ENCODE data around the gene PPFIBP2.

Gene PPFIBP2

DNA sequence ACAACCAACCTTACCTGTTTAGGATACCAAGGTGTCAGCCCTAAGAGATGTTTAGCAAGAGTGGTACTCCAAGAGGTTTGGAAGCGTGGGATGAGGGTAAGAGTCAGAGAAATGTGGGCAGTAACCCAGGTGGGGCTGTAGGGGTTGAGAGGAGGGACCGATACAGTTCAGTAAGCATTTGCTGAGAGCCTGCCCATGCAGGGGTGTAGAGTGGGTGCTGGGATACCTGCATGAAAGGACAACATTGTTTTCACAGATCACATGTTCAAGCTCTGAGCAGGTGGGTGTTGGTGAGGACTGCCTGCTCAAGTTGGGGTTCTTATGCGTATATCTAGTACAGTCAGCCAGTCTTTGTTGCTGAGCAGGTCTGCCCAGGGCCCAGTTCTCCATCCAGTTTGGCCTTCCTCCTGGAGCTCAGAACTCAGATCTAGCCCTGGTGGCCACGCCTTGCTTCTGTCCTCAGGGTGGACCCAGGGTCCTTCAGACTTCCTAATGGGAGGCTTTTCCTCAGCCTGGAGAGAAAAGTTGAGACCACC lies 14.8 kb downstream of the PPFIBP2 start:
- no peak for DNase-seq

GRCh38 chr11:7530013-7530640 lies 16.3 kb downstream of the PPFIBP2 start:
- no peak for DNase-seq

DNA sequence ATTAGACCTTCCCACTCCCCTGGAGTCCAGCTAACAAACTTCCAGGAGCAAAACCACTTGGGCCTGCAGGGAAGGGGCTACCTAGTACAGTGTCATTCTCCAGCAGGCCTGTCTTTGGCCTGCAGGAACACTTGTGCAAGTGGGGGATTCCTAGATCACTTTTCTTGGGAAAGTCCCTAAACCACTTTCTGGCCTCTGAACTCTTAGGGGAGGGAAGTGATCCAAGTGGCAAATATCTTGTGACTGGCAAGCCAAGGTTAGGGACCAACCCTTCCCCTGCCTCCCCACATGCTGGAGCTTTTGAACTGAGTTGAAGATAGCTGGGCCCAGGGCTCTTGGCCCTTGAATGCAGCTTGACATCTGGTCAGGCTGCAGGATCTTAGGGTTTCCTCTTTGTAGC lies 17.2 kb downstream of the PPFIBP2 start:
- no peak for DNase-seq

- no peak for DNase-seq
These were observed 18.8 kb downstream of the PPFIBP2 start for GRCh38 chr11:7532405-7533145.

DNA sequence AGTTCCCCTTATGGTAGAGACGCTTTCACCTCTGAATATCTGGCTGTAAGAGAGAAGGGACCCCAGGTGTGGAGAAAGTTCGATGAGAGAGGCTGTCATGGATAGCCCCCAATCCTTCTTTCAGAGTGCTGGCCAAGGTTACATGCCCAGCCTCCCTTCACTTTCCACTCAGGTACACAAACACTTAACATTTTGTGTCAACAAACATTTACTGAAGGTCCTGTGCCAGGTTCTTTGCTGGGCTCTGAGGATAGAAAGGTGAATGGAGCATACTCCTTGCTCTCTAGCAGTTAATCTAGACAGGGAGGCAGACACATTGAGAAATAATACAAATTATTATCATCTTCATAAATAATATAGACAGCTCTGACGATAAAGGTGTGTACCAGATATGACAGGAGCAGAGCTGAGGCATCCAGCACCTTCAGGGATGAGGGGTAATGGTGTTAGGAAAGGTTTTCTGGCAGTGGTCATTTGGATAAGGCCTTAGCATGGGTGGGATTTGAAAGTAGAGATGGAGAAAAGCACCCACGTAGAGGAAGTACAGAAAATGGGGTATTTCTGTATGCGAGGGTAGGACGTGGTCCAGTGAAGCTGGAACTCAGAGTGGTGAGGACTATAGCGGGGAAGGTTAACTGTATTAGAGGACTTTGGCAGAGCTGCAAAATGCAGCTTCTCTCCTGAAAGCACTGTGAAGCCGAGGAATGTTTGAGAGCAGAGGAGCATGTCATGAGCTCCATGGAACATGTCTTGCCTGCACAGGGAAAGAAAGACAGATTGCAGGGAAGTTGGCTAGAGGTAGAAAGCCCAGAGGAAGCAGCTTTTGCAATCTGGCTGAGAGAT lies 19.6 kb downstream of the PPFIBP2 start:
- no peak for DNase-seq

- DNase-seq, result no peak
These were observed 20.2 kb downstream of the PPFIBP2 start for GRCh38 chr11:7534042-7534378.

DNA sequence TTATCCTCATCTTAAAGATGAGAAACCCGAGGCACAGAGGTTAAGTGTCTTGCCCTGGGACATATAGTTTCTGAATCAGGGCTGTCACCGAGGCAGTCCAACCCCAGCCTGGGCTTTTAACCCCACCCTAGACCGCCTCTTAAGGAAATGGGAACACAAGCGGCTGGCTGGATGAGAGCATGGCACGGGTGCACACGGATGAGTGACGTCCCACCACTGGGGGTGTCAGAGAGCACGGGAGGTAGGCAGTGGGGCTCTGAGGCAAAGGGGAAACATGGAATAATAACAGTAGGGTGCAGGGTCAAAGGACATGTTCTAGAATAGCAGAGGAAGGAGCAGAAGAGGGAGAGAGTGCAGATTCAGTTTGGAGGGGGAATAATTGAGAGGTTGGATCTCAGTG lies 22.3 kb downstream of the PPFIBP2 start:
- DNase-seq, result no peak

DNA sequence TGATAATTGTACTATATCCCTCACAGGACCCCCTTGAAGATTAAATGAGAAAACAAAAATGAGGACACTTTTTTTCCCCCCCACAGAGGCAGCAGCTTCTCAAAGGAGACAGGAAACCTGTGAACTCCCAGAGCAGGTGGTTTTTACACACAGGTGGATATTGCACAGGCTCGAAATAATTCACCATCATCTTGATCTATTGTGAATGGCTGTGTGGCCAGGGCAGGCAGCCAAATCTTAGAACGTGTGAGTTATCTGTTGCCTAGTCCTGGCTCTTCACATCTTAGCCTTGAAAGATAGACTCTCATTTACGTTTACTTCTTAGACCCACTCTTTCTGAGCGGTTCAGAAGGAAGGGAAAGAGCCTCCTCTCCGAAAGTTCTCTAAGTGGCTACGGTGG lies 23.5 kb downstream of the PPFIBP2 start:
- DNase-seq, result no peak

- no peak for DNase-seq
These were observed 24.2 kb downstream of the PPFIBP2 start for GRCh38 chr11:7538031-7538430.

- no peak for DNase-seq
These were observed 25.0 kb downstream of the PPFIBP2 start for GRCh38 chr11:7538466-7539454.

GRCh38 chr11:7540830-7541555 lies 27.2 kb downstream of the PPFIBP2 start:
- no peak for DNase-seq

GRCh38 chr11:7543302-7543701 lies 29.5 kb downstream of the PPFIBP2 start:
- no peak for DNase-seq

GRCh38 chr11:7544021-7544420 lies 30.2 kb downstream of the PPFIBP2 start:
- no peak for DNase-seq

GRCh38 chr11:7545611-7546010 lies 31.8 kb downstream of the PPFIBP2 start:
- no peak for DNase-seq

DNA sequence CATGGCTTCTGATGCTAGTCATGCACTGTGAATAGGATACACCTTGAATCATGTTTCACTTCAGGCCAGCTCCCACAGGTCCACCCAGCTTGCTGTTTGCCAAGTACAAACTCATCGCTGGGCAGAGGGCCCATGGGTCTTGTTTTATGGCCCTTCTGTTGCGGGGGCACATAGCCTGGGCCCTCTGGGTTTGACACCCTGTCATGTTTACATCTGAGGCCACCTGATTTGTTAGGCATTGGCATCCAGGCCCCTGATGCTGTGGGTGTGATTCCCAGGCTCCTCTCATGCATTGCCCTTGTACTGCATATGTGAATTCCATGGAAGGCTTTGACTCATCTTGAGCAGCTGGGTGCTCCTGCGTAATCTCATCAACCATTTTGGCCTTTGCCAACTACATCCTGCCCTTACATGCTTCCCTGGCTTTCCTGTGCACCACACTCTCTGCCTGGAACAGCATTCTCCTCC lies 32.6 kb downstream of the PPFIBP2 start:
- DNase-seq, result no peak

GRCh38 chr11:7547687-7548086 lies 33.9 kb downstream of the PPFIBP2 start:
- no peak for DNase-seq

DNA sequence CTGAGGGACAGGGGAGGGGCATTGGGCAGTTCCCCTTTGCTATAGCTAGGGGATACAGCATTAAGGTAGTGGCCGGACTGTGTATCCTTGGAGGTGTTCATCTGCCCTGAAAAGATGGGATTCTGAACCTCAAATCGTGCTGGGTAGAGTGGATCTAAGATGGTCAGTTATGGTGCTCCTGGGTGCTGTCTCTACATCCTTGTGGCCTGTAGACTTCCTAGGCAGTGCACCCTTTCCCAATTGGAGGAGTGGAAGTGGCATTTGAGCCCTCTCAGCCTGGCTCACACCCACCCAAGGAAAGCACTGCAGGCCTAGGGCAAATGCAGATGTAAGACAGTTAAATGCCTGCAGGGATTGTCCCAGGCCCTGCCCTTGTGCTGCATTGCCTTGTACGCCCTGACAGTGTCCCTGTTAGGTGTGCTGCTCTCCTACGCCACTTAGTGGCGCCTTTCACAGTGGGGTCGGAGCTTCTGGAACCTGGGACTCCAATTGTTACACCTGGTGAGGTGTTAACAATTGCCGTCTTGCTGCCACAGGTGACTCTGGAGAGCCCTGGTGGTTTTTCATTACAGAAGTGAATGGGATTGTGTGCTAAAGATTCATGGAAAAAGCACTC lies 35.0 kb downstream of the PPFIBP2 start:
- no peak for DNase-seq

DNA sequence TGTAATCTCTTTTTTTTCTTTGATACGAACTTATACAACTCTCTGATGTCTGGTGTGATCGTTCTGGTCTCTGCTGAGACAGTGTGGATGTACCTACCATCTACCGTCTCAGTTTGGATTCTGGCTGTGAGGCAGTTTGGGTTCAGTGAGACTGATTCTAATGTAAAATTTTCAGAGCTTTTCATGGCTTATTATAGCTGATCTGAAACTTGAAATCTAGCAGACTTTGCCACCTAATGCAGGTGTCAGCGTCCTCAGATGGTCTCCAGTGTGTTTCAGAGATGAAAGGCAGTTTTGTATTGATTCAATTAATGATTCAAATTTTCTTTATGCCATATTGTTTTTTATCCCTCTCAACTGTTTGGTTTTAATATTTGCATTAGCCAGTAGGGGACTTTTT lies 35.9 kb downstream of the PPFIBP2 start:
- DNase-seq, result no peak

GRCh38 chr11:7551571-7551970 lies 37.8 kb downstream of the PPFIBP2 start:
- DNase-seq, result no peak

DNA sequence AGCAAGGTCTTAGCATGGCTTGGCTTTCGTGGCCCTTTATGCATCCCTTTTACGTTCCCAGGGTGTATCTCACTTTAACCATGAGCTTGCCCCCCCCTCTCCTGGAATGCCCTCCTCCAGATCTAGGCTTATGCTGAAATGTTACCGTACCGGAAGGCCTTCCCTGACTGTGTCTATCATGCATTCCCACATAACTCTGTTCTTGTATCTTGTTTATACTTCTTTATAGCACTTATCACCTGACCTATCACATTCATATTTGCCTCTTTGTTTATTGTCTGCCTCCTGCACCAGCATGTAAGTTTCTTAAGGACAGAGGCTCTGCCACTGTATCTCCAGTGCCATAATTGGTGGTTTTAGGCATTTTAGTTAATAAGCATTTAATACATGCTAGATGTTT lies 38.9 kb downstream of the PPFIBP2 start:
- DNase-seq, result no peak

Measured in T-helper 9 cell (primary cell).